Measurements from ENCODE around the gene THSD7B. TPM values are rescaled to one million over a fixed set of nuclear protein-coding genes. Genes with fewer than 3 reads are reported as not detected.

THSD7B gene
- total and polyA plus RNA-seq, 9 of the 15 experiments (the other 6 are each of a cell fraction or from before 2014, with no cell fraction given) = not detected

GRCh38 chr2:136860443-136860958 lies 95.2 kb downstream of the THSD7B start:
- 0% methylated on average over 2 of the region's 2 CpGs for WGBS (ENCODE audit: insufficient coverage, low coverage, missing lambda C conversion rate)
- no peak for ATAC-seq
- FAIRE-seq = no peak
- H3K27me3 ChIP-seq (ENCODE audit: control insufficient read depth in 2 of 2, insufficient read depth in 2 of 2, low read length in 2 of 2) = no peaks in the 10 kb centered on the region
- no peaks in the 10 kb centered on the region for H3K4me1 ChIP-seq (replicated peaks in 1 of 2; ENCODE audit: control insufficient read depth in 2 of 2, insufficient read depth in 2 of 2, low read length in 2 of 2)
- no TSS peak for BruUV-seq (replicated peaks)
- ChIA-PET POLR2A (no interaction called here), CTCF (ENCODE audit: low intra/inter-chr PET ratio) (no interaction called here)
- no peaks in the 10 kb centered on the region for H3K36me3 ChIP-seq (ENCODE audit: control insufficient read depth, insufficient read depth, low read length)
- no peaks in the 10 kb centered on the region for H4K20me1 ChIP-seq (replicated peaks; ENCODE audit: control insufficient read depth, insufficient read depth, low read length)
- no peak overlapping the region for H3K4me3 ChIP-seq
- H3K9me1 ChIP-seq (ENCODE audit: control insufficient read depth, insufficient read depth, low read length) = no peaks in the 10 kb centered on the region
- H3K79me2 ChIP-seq (ENCODE audit: control insufficient read depth, insufficient read depth, low read length) = no peaks in the 10 kb centered on the region
- TF ChIP-seq ZBTB17 (CRISPR knock-in tag; IDR thresholded peaks at IDR 0.05) (no peak), ZNF318 (IDR thresholded peaks at IDR 0.05; ENCODE audit: borderline replicate concordance in 1 of 2, low read depth in 1 of 2) (no peak)
- in situ Hi-C loops (cut with MboI) = no loop called here
- no peak overlapping the region for H3K27ac ChIP-seq (ENCODE audit: extremely low read depth, low read depth, low read length)
- intact Hi-C loops (cut with micrococcal nuclease) = no loop called here
- H3K9ac ChIP-seq (ENCODE audit: insufficient read depth in 1 of 2, low read depth in 2 of 2, low read length in 2 of 2) = no peak overlapping the region
- no peak overlapping the region for H3K4me2 ChIP-seq (ENCODE audit: insufficient read depth, low read length)
- DNase-seq (ENCODE audit: extremely low read depth in 1 of 4, low spot score in 3 of 4) = no peak
- H2AFZ ChIP-seq (ENCODE audit: low read depth, low read length) = no peak overlapping the region
- H3K9me3 ChIP-seq (replicated peaks; ENCODE audit: control insufficient read depth, insufficient read depth, low read depth, low read length) = no peaks in the 10 kb centered on the region

Measured in K562 (cell line).